Neural cell (in vitro differentiated cells): ENCODE data around the gene F12. TPM values are rescaled to one million over a fixed set of nuclear protein-coding genes. Genes with fewer than 3 reads are reported as not detected.

Experiments used
- H2AFZ ChIP-seq: fragments of 200-600, 300-800 bp; sonication (generic), shearing (Covaris generic); 2 replicates; pipeline ENCODE4 v1.6.0; 2014; ENCODE audit warnings: low read depth, mild to moderate bottlenecking, antibody characterized with exemption, low read length, moderate library complexity
- H3F3A ChIP-seq: fragments of 200-600 bp; shearing (Covaris generic); 2 replicates; pipeline ENCODE4 v1.6.1; 2016; ENCODE audit warnings: mild to moderate bottlenecking, moderate library complexity, mixed read lengths, antibody characterized with exemption, low read length; ENCODE audit not compliant: insufficient read depth, poor library complexity, severe bottlenecking
- H3K27ac ChIP-seq: fragments of 200-600, 300-800 bp; sonication (generic), shearing (Covaris generic); 2 replicates; pipeline ENCODE4 v1.5.1; 2014; ENCODE audit warnings: mild to moderate bottlenecking, low read length, moderate library complexity
- H3K27me3 ChIP-seq: fragments of 300-800, 200-600 bp; sonication (generic), shearing (Covaris generic); 2 replicates; pipeline ENCODE4 v1.6.0; 2014; ENCODE audit warnings: mild to moderate bottlenecking, low read depth, low read length, moderate library complexity; ENCODE audit not compliant: insufficient read depth
- H3K36me3 ChIP-seq: fragments of 300-800, 200-600 bp; sonication (generic), shearing (Covaris generic); 2 replicates; pipeline ENCODE4 v1.5.1; 2014; ENCODE audit warnings: mild to moderate bottlenecking, antibody characterized with exemption, low read length, moderate library complexity; ENCODE audit not compliant: insufficient read depth
- H3K4me2 ChIP-seq: fragments of 300-800, 200-600 bp; sonication (generic), shearing (Covaris generic); 2 replicates; pipeline ENCODE4 v1.6.0; 2014; ENCODE audit warnings: mild to moderate bottlenecking, low read length
- H3K4me3 ChIP-seq: fragments of 300-800, 200-600 bp; sonication (generic), shearing (Covaris generic); 2 replicates; pipeline ENCODE4 v1.5.1; 2014; ENCODE audit warnings: mild to moderate bottlenecking, low read length, moderate library complexity
- H3K79me2 ChIP-seq: fragments of 200-600 bp; shearing (Covaris generic); replicated peaks from 2 replicates; pipeline ENCODE4 v1.6.0; 2014; ENCODE audit warnings: mild to moderate bottlenecking, low read length, moderate library complexity; ENCODE audit not compliant: insufficient read depth
- H3K9ac ChIP-seq: fragments of 300-800, 200-600 bp; sonication (generic), shearing (Covaris generic); 2 replicates; pipeline ENCODE4 v1.6.1; 2016; ENCODE audit warnings: mild to moderate bottlenecking, low read length, mixed read lengths
- H3K9me2 ChIP-seq: fragments of 200-600 bp; shearing (Covaris generic); 2 replicates; pipeline ENCODE4 v1.6.1; 2016; ENCODE audit warnings: mild to moderate bottlenecking, low read length, mixed read lengths; ENCODE audit not compliant: insufficient read depth
- H3K9me3 ChIP-seq: fragments of 200-600, 300-800 bp; sonication (generic), shearing (Covaris generic); 2 replicates; pipeline ENCODE4 v1.6.1; 2016; ENCODE audit warnings: mild to moderate bottlenecking, mixed run types, low read length, moderate library complexity, mixed read lengths
- H4K20me1 ChIP-seq: fragments of 200-600 bp; shearing (Covaris generic); 2 replicates; pipeline ENCODE4 v1.6.1; 2016; ENCODE audit warnings: mild to moderate bottlenecking, mixed run types; ENCODE audit not compliant: insufficient read depth
- CTCF ChIP-seq: fragments of 450-650 bp; IDR thresholded peaks from 2 replicates; pipeline ENCODE4 v1.5.1; 2014; ENCODE audit warnings: antibody characterized with exemption, mild to moderate bottlenecking, moderate library complexity; ENCODE audit not compliant: poor library complexity, severe bottlenecking
- EP300 ChIP-seq: fragments of 450-650 bp; conservative IDR thresholded peaks from 2 replicates; pipeline ENCODE4 v1.6.1; 2014; ENCODE audit warnings: antibody characterized with exemption, mild to moderate bottlenecking, moderate library complexity; ENCODE audit not compliant: poor library complexity, severe bottlenecking
- EZH2 ChIP-seq: fragments of 200-600, 300-800 bp; shearing (Covaris generic), sonication (generic); IDR thresholded peaks from 2 replicates; pipeline ENCODE4 v1.6.1; 2014; ENCODE audit warnings: antibody characterized with exemption, low read length, borderline replicate concordance, mild to moderate bottlenecking; ENCODE audit not compliant: insufficient read depth, poor library complexity, severe bottlenecking
- MXI1 ChIP-seq: fragments of 450-650 bp; conservative IDR thresholded peaks from 2 replicates; pipeline ENCODE4 v1.6.1; 2014; ENCODE audit warnings: antibody characterized with exemption, mild to moderate bottlenecking; ENCODE audit not compliant: poor library complexity, severe bottlenecking
- POLR2AphosphoS5 ChIP-seq: IDR thresholded peaks from 2 replicates; pipeline ENCODE4 v1.6.1; 2012
- RAD21 ChIP-seq: fragments of 450-650 bp; conservative IDR thresholded peaks from 2 replicates; pipeline ENCODE4 v1.6.1; 2014; ENCODE audit warnings: antibody characterized with exemption, mild to moderate bottlenecking, moderate library complexity
- SMC3 ChIP-seq: fragments of 450-650 bp; conservative IDR thresholded peaks from 2 replicates; pipeline ENCODE4 v1.6.1; 2014; ENCODE audit warnings: antibody characterized with exemption, mild to moderate bottlenecking, moderate library complexity; ENCODE audit not compliant: poor library complexity
- TAF1 ChIP-seq: IDR thresholded peaks from 2 replicates; pipeline ENCODE4 v1.6.1; 2012; ENCODE audit warnings: low read depth
- polyA plus RNA-seq: library from polyadenylated mRNA; depleted of rRNA; stranded (reverse); fragments of >200 nt; gene quantifications from 2 replicates; pipeline ENCODE4 v1.2.3, GENCODE V29; 2014
- TF ChIP-seq, protein P1 (sequence below): IDR thresholded peaks from 2 replicates; pipeline ENCODE4 v1.6.1; 2012; ENCODE audit warnings: borderline replicate concordance

The F12 gene
- polyA plus RNA-seq, 1 donor from 2014 or later: 1.4 TPM

GRCh38 chr5:177410575-177410974 lies 1.2 kb upstream of the F12 start:
- no peaks in the 10 kb centered on the region for H3F3A ChIP-seq
- H3K27me3 ChIP-seq: no peaks in the 10 kb centered on the region

DNA sequence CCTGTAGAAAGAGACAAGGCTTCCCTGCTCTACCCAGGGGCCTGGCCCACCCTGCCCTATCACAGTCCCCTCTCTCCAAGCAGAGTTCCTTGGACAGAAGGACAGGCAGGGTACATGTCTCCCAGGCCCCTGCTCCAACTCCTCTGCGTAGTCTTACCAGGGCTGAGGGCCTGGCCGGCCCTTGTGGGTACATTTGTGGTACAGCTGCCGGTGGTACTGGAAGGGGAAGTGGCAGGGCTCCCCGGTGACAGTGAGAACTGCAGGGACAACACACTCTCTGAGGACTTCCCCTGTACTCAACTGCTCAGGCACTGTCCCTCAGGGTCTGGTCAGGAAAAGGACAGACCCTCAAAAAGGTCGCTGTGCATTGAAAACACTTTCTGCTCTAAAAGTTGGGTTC lies 3.6 kb downstream of the F12 start:
- no peak overlapping the region for H3K4me2 ChIP-seq
- no peaks in the 10 kb centered on the region for H3K9me3 ChIP-seq
- H4K20me1 ChIP-seq: no peaks in the 10 kb centered on the region
- no peaks in the 10 kb centered on the region for H3F3A ChIP-seq
- H3K9me2 ChIP-seq: no peaks in the 10 kb centered on the region
- H3K4me3 ChIP-seq: no peak overlapping the region
- TF ChIP-seq RAD21 (no peak), EZH2 (no peak), MXI1 (no peak), SMC3 (no peak), POLR2AphosphoS5 (no peak), CTCF (no peak), TAF1 (no peak), EP300 (no peak)
- TF ChIP-seq, protein P1, sequence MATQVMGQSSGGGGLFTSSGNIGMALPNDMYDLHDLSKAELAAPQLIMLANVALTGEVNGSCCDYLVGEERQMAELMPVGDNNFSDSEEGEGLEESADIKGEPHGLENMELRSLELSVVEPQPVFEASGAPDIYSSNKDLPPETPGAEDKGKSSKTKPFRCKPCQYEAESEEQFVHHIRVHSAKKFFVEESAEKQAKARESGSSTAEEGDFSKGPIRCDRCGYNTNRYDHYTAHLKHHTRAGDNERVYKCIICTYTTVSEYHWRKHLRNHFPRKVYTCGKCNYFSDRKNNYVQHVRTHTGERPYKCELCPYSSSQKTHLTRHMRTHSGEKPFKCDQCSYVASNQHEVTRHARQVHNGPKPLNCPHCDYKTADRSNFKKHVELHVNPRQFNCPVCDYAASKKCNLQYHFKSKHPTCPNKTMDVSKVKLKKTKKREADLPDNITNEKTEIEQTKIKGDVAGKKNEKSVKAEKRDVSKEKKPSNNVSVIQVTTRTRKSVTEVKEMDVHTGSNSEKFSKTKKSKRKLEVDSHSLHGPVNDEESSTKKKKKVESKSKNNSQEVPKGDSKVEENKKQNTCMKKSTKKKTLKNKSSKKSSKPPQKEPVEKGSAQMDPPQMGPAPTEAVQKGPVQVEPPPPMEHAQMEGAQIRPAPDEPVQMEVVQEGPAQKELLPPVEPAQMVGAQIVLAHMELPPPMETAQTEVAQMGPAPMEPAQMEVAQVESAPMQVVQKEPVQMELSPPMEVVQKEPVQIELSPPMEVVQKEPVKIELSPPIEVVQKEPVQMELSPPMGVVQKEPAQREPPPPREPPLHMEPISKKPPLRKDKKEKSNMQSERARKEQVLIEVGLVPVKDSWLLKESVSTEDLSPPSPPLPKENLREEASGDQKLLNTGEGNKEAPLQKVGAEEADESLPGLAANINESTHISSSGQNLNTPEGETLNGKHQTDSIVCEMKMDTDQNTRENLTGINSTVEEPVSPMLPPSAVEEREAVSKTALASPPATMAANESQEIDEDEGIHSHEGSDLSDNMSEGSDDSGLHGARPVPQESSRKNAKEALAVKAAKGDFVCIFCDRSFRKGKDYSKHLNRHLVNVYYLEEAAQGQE: no peak
- no peak overlapping the region for H2AFZ ChIP-seq
- H3K79me2 ChIP-seq: no peaks in the 10 kb centered on the region
- H3K27me3 ChIP-seq: peaks cover 42% of the 10 kb centered on the region
- no peaks in the 10 kb centered on the region for H3K36me3 ChIP-seq
- H3K27ac ChIP-seq: no peak overlapping the region
- H3K9ac ChIP-seq: no peak overlapping the region

More at GRCh38 chr5:177410575-177410974, 1.2 kb upstream of the F12 start:
- Histone ChIP-seq H3K79me2 (no peaks in the 10 kb centered on the region), H3K9ac (no peak overlapping the region), H3K4me3 (no peak overlapping the region), H3K9me2 (no peaks in the 10 kb centered on the region), H3K27ac (no peak overlapping the region), H3K36me3 (no peaks in the 10 kb centered on the region), H2AFZ (no peak overlapping the region), H3K9me3 (no peaks in the 10 kb centered on the region), H4K20me1 (no peaks in the 10 kb centered on the region), H3K4me2 (no peak overlapping the region)
- TF ChIP-seq SMC3: no peak
- no peak for TF ChIP-seq RAD21
- TF ChIP-seq, protein P1: no peak
